ENCODE results near the gene PRB4. TPM values are rescaled to one million over a fixed set of nuclear protein-coding genes. Genes with fewer than 3 reads are reported as not detected.

Gene PRB4
- total and polyA plus RNA-seq, 4 donors, result not detected

- Histone ChIP-seq H3K4me1 (ENCODE audit: control insufficient read depth, insufficient read depth, low read length) (no peaks in the 10 kb centered on the region), H3K9me3 (ENCODE audit: control insufficient read depth, insufficient read depth, low read length) (no peaks in the 10 kb centered on the region), H3K4me3 (ENCODE audit: low read depth, low read length) (no peak overlapping the region), H3K27ac (ENCODE audit: low read depth, low read length) (no peak overlapping the region), H3K27me3 (ENCODE audit: control insufficient read depth, insufficient read depth, low read length) (no peaks in the 10 kb centered on the region), H3K36me3 (ENCODE audit: control insufficient read depth, insufficient read depth, low read length) (no peaks in the 10 kb centered on the region)
- no CpG with 5 or more reads among the region's 1 CpG for WGBS (ENCODE audit: insufficient coverage)
- DNase-seq (ENCODE audit: low read depth in 4 of 6, low spot score in 6 of 6), result no peak
These were observed 45.7 kb downstream of the PRB4 start for GRCh38 chr12:11264501-11264900.

Other genes with a start within 250 kb of the PRB4 start
- 1 to 10 TPM; 2.1 to 7.5 TPM for gene TAS2R46, start 248.1 kb downstream of the PRB4 start, total RNA-seq
- under 1 TPM in 1 of 2 donors, not detected in 1; 0.23 TPM for gene TAS2R46, start 248.1 kb downstream of the PRB4 start, polyA plus RNA-seq (ENCODE audit: insufficient read length in 2 of 2)
- 10 to 100 TPM in 1 of 2 donors, 1 to 10 TPM in 1; 3.4 to 10.8 TPM for gene TAS2R43, start 218.1 kb downstream of the PRB4 start, total RNA-seq
- under 1 TPM; 0.42 to 0.63 TPM for gene TAS2R43, start 218.1 kb downstream of the PRB4 start, polyA plus RNA-seq (ENCODE audit: insufficient read length in 2 of 2)
- 10 to 100 TPM in 1 of 2 donors, 1 to 10 TPM in 1; 5.7 to 17.0 TPM for gene TAS2R30, start 175.8 kb downstream of the PRB4 start, total RNA-seq
- gene TAS2R30, start 175.8 kb downstream of the PRB4 start, polyA plus RNA-seq (ENCODE audit: insufficient read length in 2 of 2), result under 1 TPM; 0.14 to 0.19 TPM
- 10 to 100 TPM; 12.6 to 13.3 TPM for gene SMIM10L1, start 139.2 kb downstream of the PRB4 start, total RNA-seq
- 10 to 100 TPM; 19.8 to 22.6 TPM for gene SMIM10L1, start 139.2 kb downstream of the PRB4 start, polyA plus RNA-seq (ENCODE audit: insufficient read length in 2 of 2)
- not detected for gene TAS2R42, start 123.5 kb downstream of the PRB4 start, total RNA-seq
- gene TAS2R42, start 123.5 kb downstream of the PRB4 start, polyA plus RNA-seq (ENCODE audit: insufficient read length in 2 of 2), result under 1 TPM in 1 of 2 donors, not detected in 1; 0.23 TPM
- gene PRB3, start 40.7 kb downstream of the PRB4 start, total RNA-seq, result not detected
- gene PRB3, start 40.7 kb downstream of the PRB4 start, polyA plus RNA-seq (ENCODE audit: insufficient read length in 2 of 2), result under 1 TPM in 1 of 2 donors, not detected in 1; 0.32 TPM
- not detected for gene PRB2, start 85.1 kb upstream of the PRB4 start, total RNA-seq
- not detected for gene PRB2, start 85.1 kb upstream of the PRB4 start, polyA plus RNA-seq (ENCODE audit: insufficient read length in 2 of 2)

Measured in spinal cord (tissue), 10 donors.